ENCODE measurements around the gene DPM2. TPM values are rescaled to one million over a fixed set of nuclear protein-coding genes. Genes with fewer than 3 reads are reported as not detected.
A peak's percentile ranks its signal among the peaks of the same experiment; 100 is the strongest.

The DPM2 gene
- total RNA-seq, 5 donors from 2014 or later (not counting 1 experiment from before 2014, with no cell fraction given) = 32.3 to 66.5 (median 60.5) TPM

GRCh38 chr9:127960410-127961154, 22.9 kb upstream of the DPM2 start:
- 52% methylated on average over 10 of the region's 11 CpGs for WGBS (ENCODE audit: insufficient coverage)
- Histone ChIP-seq H3K36me3 (ENCODE audit: control insufficient read depth in 2 of 2, extremely low read depth in 1 of 2, insufficient read depth in 1 of 2, low read length in 1 of 2) (peaks cover 4 to 18% of the 10 kb centered on the region in 2 donors), H3K9me3 (no peaks in the 10 kb centered on the region), H3K4me3 (ENCODE audit: control insufficient read depth in 1 of 2, extremely low read depth in 1 of 2, low read length in 1 of 2) (no peak overlapping the region), H3K27ac (ENCODE audit: low read length) (peak overlapping the region; percentile 54), H3K27me3 (replicated peaks in 1 of 2; ENCODE audit: control insufficient read depth in 2 of 2, extremely low read depth in 1 of 2, insufficient read depth in 2 of 2, low read length in 1 of 2) (no peaks in the 10 kb centered on the region), H3K4me1 (ENCODE audit: control insufficient read depth in 1 of 2, extremely low read depth in 1 of 2, insufficient read depth in 2 of 2, low read length in 2 of 2) (peaks cover 62 to 87% of the 10 kb centered on the region in 2 experiments)
- CTCF ChIA-PET = interaction anchor here (0.5 to 1.1 kb wide), 4 partner anchors 9 to 112 kb away, joined by 3 read pairs; no protein-coding TSS in a partner anchor
- Mint-ChIP-seq H3K9me3 (no peaks in the 10 kb centered on the region), H3K27ac (peak overlapping the region; percentile 83 to 88), H3K4me1 (peaks cover 93 to 97% (median 95%) of the 10 kb centered on the region in 3 donors), H3K4me3 (peak overlapping the region; percentile 37 to 91 (median 50)), H3K36me3 (peaks cover 42% of the 10 kb centered on the region), H3K27me3 (no peaks in the 10 kb centered on the region)
- DNase-seq (no peak), ATAC-seq (replicated peaks in 1 of 4) (no peak)
- POLR2A ChIA-PET = interaction anchor here in 1 of 2 donors (1.0 kb wide), 1 partner anchor 112 kb away, joined by 3 read pairs; no protein-coding TSS in a partner anchor

- POLR2A ChIA-PET = interaction anchor here in 1 of 2 donors (0.6 kb wide), 1 partner anchor 123 kb away, joined by 4 read pairs; no protein-coding TSS in a partner anchor
- Mint-ChIP-seq H3K36me3 (peaks cover 39% of the 10 kb centered on the region), H3K4me3 (peak overlapping the region; percentile 37 to 91 (median 50))
Measured at GRCh38 chr9:127959841-127960409, 22.3 kb upstream of the DPM2 start.

DNA sequence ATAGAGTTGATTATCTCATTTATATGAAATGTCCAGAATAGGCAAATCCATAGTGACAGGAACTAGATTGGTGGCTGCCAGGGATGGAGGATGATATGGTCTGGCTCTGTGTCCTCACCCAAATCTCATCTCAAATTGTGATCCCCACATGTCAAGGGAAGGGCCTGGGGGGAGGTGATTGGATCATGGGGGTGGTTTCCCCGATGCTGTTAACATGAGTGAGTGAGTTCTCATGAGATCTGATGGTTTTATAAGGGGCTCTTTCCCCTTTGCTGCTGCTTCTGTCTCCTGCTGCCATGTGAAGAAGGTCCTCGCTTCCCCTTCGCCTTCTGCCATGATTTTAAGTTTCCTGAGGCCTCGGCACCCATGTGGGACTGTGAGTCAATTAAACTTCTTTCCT, 21.7 kb upstream of the DPM2 start:
- H3K9me3 Mint-ChIP-seq = no peaks in the 10 kb centered on the region
- Histone ChIP-seq H3K27ac (ENCODE audit: low read length) (no peak overlapping the region), H3K9me3 (no peaks in the 10 kb centered on the region), H3K4me3 (ENCODE audit: control insufficient read depth in 1 of 2, extremely low read depth in 1 of 2, low read length in 1 of 2) (no peak overlapping the region), H3K27me3 (replicated peaks in 1 of 2; ENCODE audit: control insufficient read depth in 2 of 2, extremely low read depth in 1 of 2, insufficient read depth in 2 of 2, low read length in 1 of 2) (no peaks in the 10 kb centered on the region), H3K4me1 (ENCODE audit: control insufficient read depth in 1 of 2, extremely low read depth in 1 of 2, insufficient read depth in 2 of 2, low read length in 2 of 2) (peaks cover 71 to 88% of the 10 kb centered on the region in 2 experiments), H3K36me3 (ENCODE audit: control insufficient read depth in 2 of 2, extremely low read depth in 1 of 2, insufficient read depth in 1 of 2, low read length in 1 of 2) (peaks cover 7 to 18% of the 10 kb centered on the region in 2 donors)
- no CpG with 5 or more reads among the region's 4 CpGs for WGBS (ENCODE audit: insufficient coverage)
- H3K4me3 Mint-ChIP-seq = peak overlapping the region; percentile 37 to 91 (median 50)
- H3K4me1 Mint-ChIP-seq = peaks cover 95 to 98% (median 97%) of the 10 kb centered on the region in 3 donors
- no peaks in the 10 kb centered on the region for H3K27me3 Mint-ChIP-seq
- H3K36me3 Mint-ChIP-seq = peaks cover 37% of the 10 kb centered on the region
- DNase-seq (no peak), ATAC-seq (replicated peaks in 1 of 4) (peak in 1 of 4 experiments; percentile 18)
- CTCF ChIA-PET = interaction anchor here in 1 of 2 donors (0.5 to 1.7 kb wide), 2 partner anchors 12 to 72 kb away, joined by 4 read pairs; no protein-coding TSS in a partner anchor
- peak overlapping the region; percentile 83 to 88 for H3K27ac Mint-ChIP-seq
- POLR2A ChIA-PET = interaction anchor here in 1 of 2 donors (0.6 kb wide), 1 partner anchor 124 kb away, joined by 4 read pairs; no protein-coding TSS in a partner anchor

More at GRCh38 chr9:127959841-127960409, 22.3 kb upstream of the DPM2 start:
- H3K27me3 ChIP-seq (replicated peaks in 1 of 2; ENCODE audit: control insufficient read depth in 2 of 2, extremely low read depth in 1 of 2, insufficient read depth in 2 of 2, low read length in 1 of 2) = no peaks in the 10 kb centered on the region
- DNase-seq (no peak), ATAC-seq (replicated peaks in 1 of 4) (no peak)
- H3K36me3 ChIP-seq (ENCODE audit: control insufficient read depth in 2 of 2, extremely low read depth in 1 of 2, insufficient read depth in 1 of 2, low read length in 1 of 2) = peaks cover 6 to 18% of the 10 kb centered on the region in 2 donors
- peak overlapping the region; percentile 54 for H3K27ac ChIP-seq (ENCODE audit: low read length)
- peaks cover 93 to 97% (median 95%) of the 10 kb centered on the region in 3 donors for H3K4me1 Mint-ChIP-seq
- H3K27me3 Mint-ChIP-seq = no peaks in the 10 kb centered on the region
- WGBS (ENCODE audit: insufficient coverage) = 81% methylated on average over 2 of the region's 2 CpGs
- peak overlapping the region; percentile 83 to 88 for H3K27ac Mint-ChIP-seq
- H3K4me1 ChIP-seq (ENCODE audit: control insufficient read depth in 1 of 2, extremely low read depth in 1 of 2, insufficient read depth in 2 of 2, low read length in 2 of 2) = peaks cover 69 to 87% of the 10 kb centered on the region in 2 experiments
- H3K9me3 Mint-ChIP-seq = no peaks in the 10 kb centered on the region
- CTCF ChIA-PET = interaction anchor here (0.5 to 1.1 kb wide), 4 partner anchors 8 to 113 kb away, joined by 3 to 4 read pairs (median 3); no protein-coding TSS in a partner anchor
- no peak overlapping the region for H3K4me3 ChIP-seq (ENCODE audit: control insufficient read depth in 1 of 2, extremely low read depth in 1 of 2, low read length in 1 of 2)
- no peaks in the 10 kb centered on the region for H3K9me3 ChIP-seq

- peaks cover 33% of the 10 kb centered on the region for H3K36me3 Mint-ChIP-seq
Measured at GRCh38 chr9:127958728-127959127, 21.1 kb upstream of the DPM2 start.

GRCh38 chr9:127955294-127956015, 17.8 kb upstream of the DPM2 start:
- H3K4me3 ChIP-seq (ENCODE audit: control insufficient read depth in 1 of 2, extremely low read depth in 1 of 2, low read length in 1 of 2) = peak overlapping the region; percentile 4 to 54
- H3K27me3 Mint-ChIP-seq = no peaks in the 10 kb centered on the region
- H3K9me3 ChIP-seq = no peaks in the 10 kb centered on the region
- WGBS (ENCODE audit: insufficient coverage) = 27% methylated on average over 6 of the region's 12 CpGs
- no peaks in the 10 kb centered on the region for H3K27me3 ChIP-seq (replicated peaks in 1 of 2; ENCODE audit: control insufficient read depth in 2 of 2, extremely low read depth in 1 of 2, insufficient read depth in 2 of 2, low read length in 1 of 2)
- H3K27ac Mint-ChIP-seq = peak overlapping the region; percentile 87 to 94
- ATAC-seq (replicated peaks in 1 of 4) (peak; percentile 83 to 90 (median 86)), DNase-seq (peak; percentile 47 to 85 (median 70))
- peaks cover 29% of the 10 kb centered on the region for H3K36me3 Mint-ChIP-seq
- peak overlapping the region; percentile 44 for H3K27ac ChIP-seq (ENCODE audit: low read length)
- POLR2A ChIA-PET = interaction anchor here in 1 of 2 donors (0.6 kb wide), 1 partner anchor 22 kb away, joined by 3 read pairs; no protein-coding TSS in a partner anchor
- H3K36me3 ChIP-seq (ENCODE audit: control insufficient read depth in 2 of 2, extremely low read depth in 1 of 2, insufficient read depth in 1 of 2, low read length in 1 of 2) = peaks cover 10 to 18% of the 10 kb centered on the region in 2 donors
- H3K4me3 Mint-ChIP-seq = peak overlapping the region; percentile 67 to 81 (median 74)
- peaks cover 66 to 85% of the 10 kb centered on the region in 2 experiments for H3K4me1 ChIP-seq (ENCODE audit: control insufficient read depth in 1 of 2, extremely low read depth in 1 of 2, insufficient read depth in 2 of 2, low read length in 2 of 2)
- no peaks in the 10 kb centered on the region for H3K9me3 Mint-ChIP-seq
- peaks cover 90 to 96% (median 95%) of the 10 kb centered on the region in 3 donors for H3K4me1 Mint-ChIP-seq
- CTCF ChIA-PET = interaction anchor here (0.5 to 7.2 kb wide), 18 partner anchors 12 to 84 kb away, joined by 3 to 81 read pairs (median 4); partner anchors contain the start of gene EEIG1 (in 1 of the 2)

More at GRCh38 chr9:127958728-127959127, 21.1 kb upstream of the DPM2 start:
- ATAC-seq (replicated peaks in 1 of 4) (no peak), DNase-seq (no peak)
- H3K27me3 ChIP-seq (replicated peaks in 1 of 2; ENCODE audit: control insufficient read depth in 2 of 2, extremely low read depth in 1 of 2, insufficient read depth in 2 of 2, low read length in 1 of 2) = no peaks in the 10 kb centered on the region
- POLR2A ChIA-PET = interaction anchor here in 1 of 2 donors (0.6 kb wide), 1 partner anchor 75 kb away, joined by 3 read pairs; no protein-coding TSS in a partner anchor
- Mint-ChIP-seq H3K9me3 (no peaks in the 10 kb centered on the region), H3K27ac (peak overlapping the region; percentile 83 to 88), H3K4me1 (peaks cover 95 to 98% (median 97%) of the 10 kb centered on the region in 3 donors), H3K4me3 (peak overlapping the region in 2 of 3 donors; percentile 35 to 91), H3K27me3 (no peaks in the 10 kb centered on the region)
- peaks cover 71 to 88% of the 10 kb centered on the region in 2 experiments for H3K4me1 ChIP-seq (ENCODE audit: control insufficient read depth in 1 of 2, extremely low read depth in 1 of 2, insufficient read depth in 2 of 2, low read length in 2 of 2)
- CTCF ChIA-PET = interaction anchor here (0.9 to 7.2 kb wide), 3 partner anchors 22 to 76 kb away, joined by 4 to 81 read pairs (median 4); no protein-coding TSS in a partner anchor
- no peak overlapping the region for H3K27ac ChIP-seq (ENCODE audit: low read length)
- no CpG with 5 or more reads among the region's 1 CpG for WGBS (ENCODE audit: insufficient coverage)
- no peaks in the 10 kb centered on the region for H3K9me3 ChIP-seq
- H3K36me3 ChIP-seq (ENCODE audit: control insufficient read depth in 2 of 2, extremely low read depth in 1 of 2, insufficient read depth in 1 of 2, low read length in 1 of 2) = peaks cover 7 to 15% of the 10 kb centered on the region in 2 donors
- no peak overlapping the region for H3K4me3 ChIP-seq (ENCODE audit: control insufficient read depth in 1 of 2, extremely low read depth in 1 of 2, low read length in 1 of 2)

All from T-cell (primary cell).